Activated T-helper 1 cell treated with anti-CD3 and anti-CD28 coated beads, Interleukin-12 subunit alpha, Interleukin-12 subunit beta, Interleukin-2, Interleukin-4 antibody, amounts not matched to agents 30 ng/mL and 10 ng/mL and 1 ng/mL, durations not matched to agents 14 hours and 24 hours and 36 hours (primary cell): ENCODE results near the gene PPP2R2C. TPM values are rescaled to one million over a fixed set of nuclear protein-coding genes. Genes with fewer than 3 reads are reported as not detected.

Experiments
- DNase-seq: peaks from one replicate; pipeline ENCODE4 v3.0.0; 2021; ENCODE audit warnings: low spot score
- H3K27ac Mint-ChIP-seq: one replicate; pipeline ENCODE4 v1.8.0; 2021; ENCODE audit warnings: mild to moderate bottlenecking, mixed read lengths
- H3K27me3 Mint-ChIP-seq: one replicate; pipeline ENCODE4 v1.8.0; 2022; ENCODE audit warnings: mild to moderate bottlenecking, moderate library complexity, mixed read lengths; ENCODE audit not compliant: insufficient read depth
- H3K36me3 Mint-ChIP-seq: one replicate; pipeline ENCODE4 v1.8.0; 2021; ENCODE audit warnings: low read depth, mixed read lengths
- H3K4me1 Mint-ChIP-seq: one replicate; pipeline ENCODE4 v1.8.0; 2021; ENCODE audit warnings: low read depth, mixed read lengths
- H3K4me3 Mint-ChIP-seq: one replicate; pipeline ENCODE4 v1.8.0; 2021; ENCODE audit warnings: mild to moderate bottlenecking, moderate library complexity, mixed read lengths
- H3K9me3 Mint-ChIP-seq: one replicate; pipeline ENCODE4 v1.8.0; 2021; ENCODE audit warnings: mixed read lengths
- intact Hi-C: fragments of 100-400 bp; cut with micrococcal nuclease; formaldehyde crosslinking; loops from one replicate; pipeline ENCODE4 v1.15.1; 2024
- total RNA-seq: library from RNA; stranded (reverse); gene quantifications from 2 replicates; pipeline ENCODE4 v1.2.3, GENCODE V29; 2022

PPP2R2C gene
- total RNA-seq, 1 donor from 2014 or later: not detected

DNA sequence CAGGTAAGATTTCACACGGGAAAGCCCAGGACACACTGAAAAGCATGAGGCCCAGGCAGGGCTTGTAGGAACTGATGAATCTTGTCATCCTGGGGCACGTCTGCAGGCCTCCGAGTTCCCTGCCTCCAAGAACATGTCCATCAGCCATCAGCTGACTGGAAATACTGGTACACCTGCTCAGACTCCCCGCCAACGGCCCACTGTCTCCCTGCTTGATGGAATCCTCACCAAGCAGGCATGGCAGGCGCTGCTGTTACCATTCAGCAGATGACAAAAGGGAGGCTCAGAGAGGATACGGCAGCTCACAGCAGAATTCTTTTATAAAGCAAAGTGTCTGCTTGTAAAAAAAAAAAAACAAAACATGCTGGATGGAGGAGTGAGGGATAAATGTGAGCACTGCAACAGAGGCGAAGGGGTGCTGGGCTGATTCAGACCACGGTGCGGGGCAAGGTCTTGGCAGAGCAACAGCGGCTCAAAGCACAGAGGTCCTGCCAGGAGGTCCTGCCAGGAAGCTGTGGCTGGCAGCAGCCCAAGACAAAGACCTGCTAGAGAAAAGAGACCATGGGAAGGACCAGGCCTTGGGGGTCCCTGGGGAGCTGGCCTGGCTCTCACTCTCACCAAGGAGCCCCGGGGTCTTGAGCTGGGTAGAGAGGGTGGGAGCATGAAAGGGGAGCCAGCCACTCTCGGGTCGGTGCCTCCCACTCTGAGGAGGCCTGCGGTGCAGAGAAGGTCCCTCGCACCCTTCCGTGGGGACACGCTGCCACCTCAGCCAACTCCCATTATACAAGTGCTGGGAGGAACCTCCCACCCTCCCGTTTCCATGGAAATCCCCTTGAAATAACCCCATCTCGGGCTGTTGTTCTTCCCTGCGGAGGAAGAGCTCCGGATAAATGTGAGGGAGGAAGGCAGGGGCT is 25.6 kb downstream of the PPP2R2C start:
- DNase-seq: no peak
- intact Hi-C loops: no loop called here
- no peak overlapping the region for H3K4me3 Mint-ChIP-seq
- peaks cover 2% of the 10 kb centered on the region for H3K27me3 Mint-ChIP-seq
- no peak overlapping the region for H3K27ac Mint-ChIP-seq
- H3K4me1 Mint-ChIP-seq: no peaks in the 10 kb centered on the region
- no peaks in the 10 kb centered on the region for H3K36me3 Mint-ChIP-seq
- H3K9me3 Mint-ChIP-seq: no peaks in the 10 kb centered on the region

DNA sequence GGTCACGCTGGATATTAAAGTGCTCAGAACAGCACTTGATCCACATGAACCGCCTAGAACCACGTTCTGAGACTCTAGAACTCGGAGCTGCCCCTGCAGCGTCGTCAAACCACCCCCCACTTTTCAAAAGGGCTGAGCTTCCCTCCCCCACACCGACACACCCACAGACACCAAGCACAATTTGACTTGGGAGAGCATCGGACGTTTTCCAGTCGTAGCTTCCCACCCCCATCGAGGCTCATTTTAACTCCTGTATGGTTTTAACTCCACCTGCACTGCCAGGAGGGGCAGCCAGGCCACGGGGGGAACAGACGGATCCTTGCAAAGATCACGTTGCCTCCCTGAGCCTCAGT is 26.3 kb downstream of the PPP2R2C start:
- intact Hi-C loops: no loop called here
- peaks cover 2% of the 10 kb centered on the region for H3K27me3 Mint-ChIP-seq
- H3K36me3 Mint-ChIP-seq: no peaks in the 10 kb centered on the region
- DNase-seq: no peak
- no peak overlapping the region for H3K4me3 Mint-ChIP-seq
- no peak overlapping the region for H3K27ac Mint-ChIP-seq
- H3K9me3 Mint-ChIP-seq: no peaks in the 10 kb centered on the region
- H3K4me1 Mint-ChIP-seq: no peaks in the 10 kb centered on the region

DNA sequence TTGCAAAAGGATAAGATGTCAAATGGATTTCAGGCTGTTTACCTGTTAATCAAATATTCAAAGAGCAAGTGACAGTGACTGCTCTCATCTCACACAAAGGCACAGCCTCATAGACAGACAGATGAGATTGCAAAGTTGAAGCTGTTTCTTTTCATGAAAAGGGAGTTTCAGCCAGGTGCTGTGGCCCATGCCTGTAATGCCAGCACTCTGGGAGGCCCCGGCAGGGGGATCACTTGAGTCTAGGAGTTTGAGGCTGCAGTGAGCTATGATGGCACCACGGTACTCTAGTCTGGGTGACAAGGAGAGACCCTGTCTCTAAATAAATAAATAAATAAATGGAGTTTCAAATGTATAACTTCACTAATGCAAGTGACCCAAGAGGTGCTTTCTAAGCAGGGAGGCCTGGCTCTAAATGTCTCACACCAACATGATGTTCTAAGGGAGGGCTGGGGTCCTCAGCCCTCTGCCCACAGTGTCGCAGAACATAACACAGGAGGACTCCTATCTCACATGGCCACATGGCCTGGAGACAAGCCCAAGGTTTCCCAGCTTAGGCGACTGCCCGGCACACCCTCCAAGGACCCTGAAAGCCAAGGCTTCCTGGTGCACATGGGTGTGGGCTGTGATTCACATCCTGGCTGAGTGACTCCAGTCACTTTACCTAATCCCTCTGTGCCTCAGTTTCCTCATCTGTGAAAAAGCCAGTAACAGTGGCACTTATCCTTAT is 26.8 kb downstream of the PPP2R2C start:
- no peaks in the 10 kb centered on the region for H3K4me1 Mint-ChIP-seq
- no peak overlapping the region for H3K27ac Mint-ChIP-seq
- no peaks in the 10 kb centered on the region for H3K9me3 Mint-ChIP-seq
- no peaks in the 10 kb centered on the region for H3K36me3 Mint-ChIP-seq
- intact Hi-C loops: no loop called here
- peaks cover 2% of the 10 kb centered on the region for H3K27me3 Mint-ChIP-seq
- H3K4me3 Mint-ChIP-seq: no peak overlapping the region
- no peak for DNase-seq

DNA sequence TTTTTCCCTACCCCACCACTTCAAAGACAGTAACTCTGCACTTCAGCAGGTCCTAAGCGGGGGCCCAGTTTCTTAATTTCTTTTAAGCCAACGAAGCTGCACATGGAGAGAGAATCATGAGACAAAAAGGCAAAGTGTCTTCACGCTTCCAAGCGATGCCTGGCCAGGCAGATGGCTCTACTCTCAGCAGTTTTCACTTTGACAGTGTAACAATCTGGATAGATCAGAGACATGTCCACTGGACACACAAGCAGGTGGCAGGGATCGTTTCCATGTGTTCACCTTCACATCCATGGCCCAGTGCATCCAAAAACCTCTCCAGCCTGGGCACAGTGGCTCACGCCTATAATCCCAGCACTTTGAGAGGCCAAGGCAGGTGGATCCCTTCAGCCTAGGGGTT is 27.8 kb downstream of the PPP2R2C start:
- intact Hi-C loops: no loop called here
- no peak for DNase-seq
- no peak overlapping the region for H3K27ac Mint-ChIP-seq
- H3K27me3 Mint-ChIP-seq: peaks cover 2% of the 10 kb centered on the region
- H3K4me3 Mint-ChIP-seq: no peak overlapping the region
- no peaks in the 10 kb centered on the region for H3K4me1 Mint-ChIP-seq
- H3K9me3 Mint-ChIP-seq: no peaks in the 10 kb centered on the region
- H3K36me3 Mint-ChIP-seq: no peaks in the 10 kb centered on the region

DNA sequence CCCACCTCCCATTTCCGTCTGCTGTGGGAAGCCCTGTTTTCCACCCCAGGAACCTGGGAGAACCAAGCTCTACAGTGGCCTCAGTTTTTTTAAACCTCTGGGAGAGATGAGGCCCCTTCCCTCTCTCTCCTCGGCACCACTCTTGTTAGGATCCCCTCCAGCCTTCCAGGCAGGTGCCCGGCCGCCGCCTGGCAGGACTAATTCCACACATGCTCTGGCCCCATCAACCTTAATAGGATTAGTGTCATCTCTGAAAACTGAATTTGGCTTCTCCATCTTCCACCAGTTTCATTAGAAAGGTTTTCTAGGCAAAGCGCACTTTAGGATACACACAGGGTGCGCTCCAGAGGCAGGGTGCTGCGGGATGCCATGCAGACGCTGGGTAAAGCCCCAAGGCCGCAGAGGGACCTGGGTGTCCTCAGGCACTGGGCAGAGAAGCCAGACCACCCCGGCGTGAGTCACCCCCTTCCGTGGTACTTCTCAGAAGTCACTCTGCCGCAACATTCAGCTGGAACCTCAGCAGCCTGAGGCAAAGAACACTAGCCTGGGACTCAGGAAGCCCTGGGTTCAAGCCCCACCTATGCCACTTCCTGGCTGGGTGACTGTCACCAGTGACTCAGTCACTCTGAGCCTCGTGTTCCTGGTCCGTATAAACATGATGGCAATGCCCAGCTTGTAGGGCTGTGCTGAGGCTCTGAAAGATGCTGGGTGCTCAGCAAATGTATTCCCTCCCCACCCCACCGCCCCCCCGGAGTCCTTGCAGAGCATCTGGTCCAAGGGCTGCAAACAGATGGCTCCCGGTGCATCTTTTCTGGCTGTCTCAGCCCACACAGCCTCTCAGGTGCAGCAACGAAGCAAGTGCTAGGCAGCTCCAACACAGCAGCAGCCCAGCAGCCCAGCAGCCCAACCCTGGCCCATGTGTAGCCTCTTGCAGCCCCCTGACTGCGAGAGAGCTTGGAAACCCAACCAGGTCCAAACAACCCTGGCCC is 29.1 kb downstream of the PPP2R2C start:
- DNase-seq: no peak
- intact Hi-C loops: no loop called here
- peaks cover 7% of the 10 kb centered on the region for H3K27me3 Mint-ChIP-seq
- no peak overlapping the region for H3K27ac Mint-ChIP-seq
- no peak overlapping the region for H3K4me3 Mint-ChIP-seq
- H3K4me1 Mint-ChIP-seq: no peaks in the 10 kb centered on the region
- no peaks in the 10 kb centered on the region for H3K9me3 Mint-ChIP-seq
- H3K36me3 Mint-ChIP-seq: no peaks in the 10 kb centered on the region

DNA sequence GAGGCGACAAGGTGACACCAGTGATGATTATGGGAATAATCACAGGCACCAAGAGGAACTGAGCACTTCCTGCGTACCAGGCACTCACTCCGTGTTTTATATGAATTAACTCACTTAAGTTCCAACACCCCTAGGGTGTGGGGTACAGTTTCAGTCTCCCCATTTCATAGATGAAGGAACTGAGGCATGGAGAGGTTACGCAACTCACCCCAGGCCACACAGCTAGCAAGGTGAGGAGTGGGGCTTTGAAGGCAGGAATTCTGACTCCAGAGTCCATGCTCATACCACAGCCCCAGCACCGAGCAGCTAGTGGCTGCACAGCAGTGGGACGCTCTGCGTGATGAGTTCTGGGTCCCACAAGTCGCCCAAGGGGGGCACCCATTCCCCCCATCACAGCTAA is 29.9 kb downstream of the PPP2R2C start:
- Mint-ChIP-seq H3K9me3 (no peaks in the 10 kb centered on the region), H3K27ac (no peak overlapping the region), H3K36me3 (no peaks in the 10 kb centered on the region), H3K4me3 (no peak overlapping the region), H3K27me3 (peaks cover 6% of the 10 kb centered on the region), H3K4me1 (no peaks in the 10 kb centered on the region)
- intact Hi-C loops: no loop called here
- DNase-seq: no peak

DNA sequence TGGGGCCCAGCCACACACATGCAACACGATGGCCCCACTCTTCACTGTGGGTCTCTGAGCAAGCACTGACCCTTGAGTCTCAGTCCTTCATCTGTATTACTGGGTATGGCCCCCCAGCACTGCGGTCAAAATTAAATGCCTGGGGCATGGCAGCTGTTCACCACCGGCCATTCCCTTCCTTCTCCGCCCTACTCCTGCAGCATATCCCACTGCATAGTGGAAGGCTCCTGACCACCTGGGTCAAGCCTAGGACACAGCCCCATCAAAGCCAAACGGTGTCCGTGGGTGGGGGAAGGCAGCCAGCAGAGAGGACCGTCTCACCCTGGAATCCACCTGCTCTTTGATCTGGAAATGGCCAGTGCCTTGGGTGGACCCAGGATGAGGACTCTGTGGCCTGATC is 30.7 kb downstream of the PPP2R2C start:
- no peak for DNase-seq
- intact Hi-C loops: no loop called here
- H3K27me3 Mint-ChIP-seq: peaks cover 5% of the 10 kb centered on the region
- no peak overlapping the region for H3K4me3 Mint-ChIP-seq
- H3K36me3 Mint-ChIP-seq: no peaks in the 10 kb centered on the region
- H3K4me1 Mint-ChIP-seq: no peaks in the 10 kb centered on the region
- H3K9me3 Mint-ChIP-seq: no peaks in the 10 kb centered on the region
- no peak overlapping the region for H3K27ac Mint-ChIP-seq

DNA sequence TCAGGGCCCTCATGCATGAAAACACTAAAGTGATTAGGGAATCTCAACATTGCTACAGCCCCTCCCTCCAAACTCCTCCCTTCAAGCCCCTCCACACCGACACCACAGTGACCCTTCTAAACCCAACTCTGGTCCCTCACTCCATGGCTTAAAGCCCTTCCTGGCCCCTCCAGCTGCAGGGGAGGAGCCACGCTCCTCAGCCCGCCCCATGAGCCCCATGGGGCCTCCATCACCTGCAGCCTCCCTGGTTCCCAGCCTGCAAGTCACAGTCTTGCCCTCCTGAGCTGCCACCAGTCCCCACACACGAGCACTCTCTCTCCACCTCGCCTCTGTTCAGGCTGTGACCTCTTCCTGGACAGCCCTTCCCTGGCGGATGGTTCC is 31.2 kb downstream of the PPP2R2C start:
- no peak overlapping the region for H3K27ac Mint-ChIP-seq
- intact Hi-C loops: no loop called here
- H3K4me3 Mint-ChIP-seq: no peak overlapping the region
- no peaks in the 10 kb centered on the region for H3K9me3 Mint-ChIP-seq
- H3K27me3 Mint-ChIP-seq: peaks cover 5% of the 10 kb centered on the region
- DNase-seq: no peak
- H3K36me3 Mint-ChIP-seq: no peaks in the 10 kb centered on the region
- no peaks in the 10 kb centered on the region for H3K4me1 Mint-ChIP-seq

DNA sequence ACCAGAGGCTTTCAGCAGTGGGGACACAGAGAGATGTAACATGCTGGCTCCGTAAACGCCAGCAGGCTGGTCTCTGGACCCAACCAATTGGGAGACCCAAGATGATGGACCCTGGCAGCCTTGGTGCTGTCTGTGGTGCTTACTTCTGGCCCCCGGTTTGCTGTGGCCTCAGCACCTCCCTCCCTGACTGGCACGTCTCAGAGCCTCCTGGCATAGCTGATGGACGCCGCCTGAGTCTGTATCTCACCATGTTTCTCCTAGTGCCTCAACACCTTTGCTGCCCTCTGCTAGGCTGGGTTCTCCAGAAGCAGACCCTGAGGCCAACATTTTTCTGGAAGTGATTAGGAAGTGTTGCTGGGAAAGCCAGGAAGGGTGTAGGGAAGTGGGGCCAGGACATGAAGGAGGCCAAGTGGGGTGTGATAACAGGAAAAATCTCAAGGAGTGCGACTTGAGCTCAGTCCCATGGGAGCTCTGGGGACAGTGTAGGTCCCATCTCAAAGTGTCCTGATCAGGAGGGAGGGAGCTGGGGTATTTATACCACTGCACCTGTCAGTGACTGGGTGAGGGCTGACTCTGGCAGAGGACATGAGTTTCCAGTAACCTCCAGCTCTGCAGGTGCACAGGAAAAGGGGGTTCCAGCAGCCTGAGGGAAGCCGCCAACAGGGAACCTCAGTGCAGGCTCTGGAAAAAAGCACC is 31.8 kb downstream of the PPP2R2C start:
- H3K27me3 Mint-ChIP-seq: peaks cover 5% of the 10 kb centered on the region
- H3K4me3 Mint-ChIP-seq: no peak overlapping the region
- no peaks in the 10 kb centered on the region for H3K4me1 Mint-ChIP-seq
- no peak overlapping the region for H3K27ac Mint-ChIP-seq
- intact Hi-C loops: no loop called here
- no peak for DNase-seq
- H3K36me3 Mint-ChIP-seq: no peaks in the 10 kb centered on the region
- peaks cover 3% of the 10 kb centered on the region for H3K9me3 Mint-ChIP-seq

DNA sequence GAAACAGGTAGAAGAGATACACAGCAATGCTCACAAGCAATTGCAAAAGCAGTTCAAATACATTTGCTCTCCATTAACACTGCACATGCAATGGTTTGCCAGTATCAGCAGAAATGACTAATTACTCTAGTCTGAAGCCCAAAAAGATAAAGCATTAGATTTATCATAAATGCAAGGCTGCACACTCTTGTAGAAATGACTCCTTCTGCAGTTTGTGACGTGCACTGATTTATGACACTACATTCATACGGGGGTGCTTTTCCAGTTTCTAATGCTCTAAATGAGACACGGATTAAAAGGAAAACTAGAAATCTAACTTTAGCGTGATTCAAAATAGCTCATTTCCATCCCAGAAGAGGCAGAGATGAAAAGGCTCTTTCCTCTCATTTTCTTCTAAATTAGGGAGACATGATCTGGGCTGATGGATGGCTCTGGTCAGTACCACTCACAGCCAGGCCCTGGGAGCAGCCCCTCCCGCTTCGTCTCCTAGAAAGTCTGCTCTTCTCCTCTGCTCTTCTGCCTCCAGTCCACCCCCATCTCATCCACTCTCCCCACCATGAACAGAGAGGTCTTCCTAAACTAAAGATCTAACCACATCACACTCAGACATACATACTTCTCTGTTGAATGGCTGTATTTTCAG is 33.2 kb downstream of the PPP2R2C start:
- no peak for DNase-seq

DNA sequence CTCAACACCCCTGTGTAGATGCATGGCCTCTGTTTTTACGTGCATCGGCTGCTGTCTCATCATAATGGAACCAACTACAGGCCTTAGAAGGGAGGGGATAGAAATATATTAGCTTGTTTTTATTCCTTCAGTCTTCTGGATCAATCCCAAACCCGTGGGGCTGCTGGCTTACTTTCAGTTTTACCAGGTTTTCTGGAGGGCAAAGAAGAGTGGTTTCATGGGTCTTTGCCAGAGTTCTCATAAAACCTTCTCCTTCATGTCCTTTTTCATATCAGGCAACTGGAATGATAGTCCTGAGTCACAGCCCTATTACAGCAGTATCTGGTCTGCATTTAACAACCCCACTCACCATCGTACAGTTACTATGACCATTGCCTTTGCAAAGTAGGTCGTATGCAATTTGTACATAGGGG is 34.6 kb downstream of the PPP2R2C start:
- intact Hi-C loops: no loop called here

More for the DNA sequence above, 33.2 kb downstream of the PPP2R2C start:
- intact Hi-C loops: no loop called here
- Mint-ChIP-seq H3K27ac (no peak overlapping the region), H3K4me3 (no peak overlapping the region), H3K4me1 (no peaks in the 10 kb centered on the region), H3K9me3 (peaks cover 14% of the 10 kb centered on the region), H3K27me3 (peaks cover 5% of the 10 kb centered on the region), H3K36me3 (peaks cover 4% of the 10 kb centered on the region)

DNA sequence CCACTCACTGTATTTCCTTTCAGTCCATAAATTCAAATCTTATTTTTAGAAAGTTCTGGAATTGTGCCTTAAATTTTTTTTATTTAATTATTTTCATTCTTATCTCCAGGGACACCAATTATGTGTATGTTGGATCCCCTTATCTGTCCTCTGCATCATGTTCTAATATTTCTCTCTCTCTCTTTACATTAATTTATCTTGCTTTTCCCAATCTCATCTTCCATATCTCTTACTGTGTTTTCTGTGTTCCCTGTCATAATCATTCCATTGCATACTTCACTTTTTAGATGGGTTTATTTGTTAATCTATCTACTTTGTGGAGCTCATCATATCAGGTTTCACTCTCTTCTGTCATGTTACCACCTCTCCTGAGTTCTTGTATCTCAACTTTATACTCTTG is 37.4 kb downstream of the PPP2R2C start:
- no peak for DNase-seq
- Mint-ChIP-seq H3K9me3 (peaks cover 14% of the 10 kb centered on the region), H3K27ac (no peak overlapping the region), H3K4me1 (no peaks in the 10 kb centered on the region), H3K4me3 (no peak overlapping the region), H3K36me3 (peaks cover 4% of the 10 kb centered on the region), H3K27me3 (peaks cover 5% of the 10 kb centered on the region)
- intact Hi-C loops: no loop called here

More for the DNA sequence above, 34.6 kb downstream of the PPP2R2C start:
- Mint-ChIP-seq H3K9me3 (peaks cover 14% of the 10 kb centered on the region), H3K4me1 (no peaks in the 10 kb centered on the region), H3K27me3 (peaks cover 5% of the 10 kb centered on the region), H3K36me3 (peaks cover 4% of the 10 kb centered on the region), H3K27ac (no peak overlapping the region), H3K4me3 (no peak overlapping the region)
- no peak for DNase-seq
